K562 (cell line): ENCODE data around the gene ERC2. TPM values are rescaled to one million over a fixed set of nuclear protein-coding genes. Genes with fewer than 3 reads are reported as not detected.

Experiments
- ATAC-seq: fragments of 200-7000 bp; cut with Tn5 transposase; 3 replicates; pipeline ENCODE4 v1.9.1; 2020; ENCODE audit warnings: moderate library complexity
- BruUV-seq: library from RNA; stranded (reverse); fragments of 400-500 nt; replicated peaks from 2 replicates; lab custom pipeline; 2021; lab: Mats Ljungman, UMichigan
- CTCF ChIA-PET: fragments of 300-600 bp; formaldehyde crosslinking; extraction: SDS; loops from one replicate; lab custom pipeline; 2021; ENCODE audit warnings: low intra/inter-chr PET ratio; lab: Yijun Ruan, JAX
- POLR2A ChIA-PET: fragments of 300-600, 350-650 bp; sonication (Branson Sonifier 250); formaldehyde crosslinking; extraction: SDS; loops from one replicate; lab custom pipeline; 2021; ENCODE audit warnings: antibody characterized with exemption, inconsistent platforms; lab: Yijun Ruan, JAX
- DNase-seq, 4 experiments: peaks; one replicate each; pipeline versions ENCODE4 v3.0.0 to v3.0.0-alpha.2; 2011 to 2018; ENCODE audit warnings: low spot score in 3 of 4, mixed read lengths in 3 of 4; ENCODE audit errors: extremely low read depth in 1 of 4
- FAIRE-seq: peaks from 2 replicates; lab custom pipeline; 2011; peaks lifted over from hg19 to GRCh38; lab: Jason Lieb, UNC
- H2AFZ ChIP-seq: 2 replicates; pipeline ENCODE4 v1.6.0; 2011; ENCODE audit warnings: low read depth, low read length, control low read depth, inconsistent platforms
- H3K27ac ChIP-seq: fragments of 200-600 bp; 3 replicates; pipeline ENCODE4 v1.8.0; 2011; ENCODE audit warnings: low read depth, mild to moderate bottlenecking, control low read depth, inconsistent platforms, low read length, moderate library complexity, mixed read lengths; ENCODE audit errors: extremely low read depth
- H3K27me3 ChIP-seq, 2 experiments: fragments of 300-600 bp in 1 of 2; 2 replicates in 1 of 2; 3 replicates in 1 of 2; pipeline versions ENCODE4 v1.6.0 to v1.8.0; 2011; ENCODE audit warnings: inconsistent platforms in 2 of 2, low read length in 2 of 2, mild to moderate bottlenecking in 1 of 2, mixed read lengths in 1 of 2, moderate library complexity in 1 of 2; ENCODE audit not compliant: control insufficient read depth in 2 of 2, insufficient read depth in 2 of 2
- H3K36me3 ChIP-seq: fragments of 300-600 bp; 3 replicates; pipeline ENCODE4 v1.8.0; 2011; ENCODE audit warnings: mild to moderate bottlenecking, low read length, inconsistent platforms; ENCODE audit not compliant: control insufficient read depth, insufficient read depth
- H3K4me1 ChIP-seq, 2 experiments: fragments of 200-600 bp in 1 of 2; replicated peaks in 1 of 2; 2 replicates in 1 of 2; 3 replicates in 1 of 2; pipeline versions ENCODE4 v1.5.1 to v1.8.0; 2011; ENCODE audit warnings: inconsistent platforms in 2 of 2, low read length in 2 of 2, mild to moderate bottlenecking in 1 of 2, mixed read lengths in 1 of 2, moderate library complexity in 1 of 2; ENCODE audit not compliant: control insufficient read depth in 2 of 2, insufficient read depth in 2 of 2
- H3K4me2 ChIP-seq: 2 replicates; pipeline ENCODE4 v1.6.1; 2011; ENCODE audit warnings: low read length, control low read depth, inconsistent platforms, mixed read lengths; ENCODE audit not compliant: insufficient read depth
- H3K4me3 ChIP-seq: fragments of 200-600 bp; sonication (generic), shearing (Covaris generic); 2 replicates; pipeline ENCODE4 v1.5.1; 2016; ENCODE audit warnings: control low read depth, inconsistent platforms
- H3K79me2 ChIP-seq: fragments of 200-600 bp; 3 replicates; pipeline ENCODE4 v1.8.0; 2011; ENCODE audit warnings: low read length, inconsistent platforms; ENCODE audit not compliant: control insufficient read depth, insufficient read depth
- H3K9ac ChIP-seq, 2 experiments: 2 replicates each; pipeline versions ENCODE4 v1.6.0 to v1.6.1; 2011; ENCODE audit warnings: low read depth in 2 of 2, low read length in 2 of 2, control low read depth in 1 of 2, inconsistent platforms in 1 of 2, mild to moderate bottlenecking in 1 of 2, mixed read lengths in 1 of 2; ENCODE audit not compliant: insufficient read depth in 1 of 2
- H3K9me1 ChIP-seq: one replicate; pipeline ENCODE4 v1.6.0; 2011; ENCODE audit warnings: inconsistent platforms, mild to moderate bottlenecking, low read length, moderate library complexity; ENCODE audit not compliant: control insufficient read depth, insufficient read depth
- H3K9me3 ChIP-seq: replicated peaks from 2 replicates; pipeline ENCODE4 v1.5.1; 2011; ENCODE audit warnings: low read depth, low read length, inconsistent platforms; ENCODE audit not compliant: control insufficient read depth, insufficient read depth
- H4K20me1 ChIP-seq: replicated peaks from 2 replicates; pipeline ENCODE4 v1.6.1; 2011; ENCODE audit warnings: low read length, inconsistent platforms, mixed read lengths; ENCODE audit not compliant: control insufficient read depth, insufficient read depth
- CHD2 ChIP-seq: IDR thresholded peaks from 2 replicates; pipeline ENCODE4 v1.6.1; 2011; ENCODE audit warnings: low read depth, low read length
- FOXK1 ChIP-seq: sonication (generic); formaldehyde crosslinking; IDR thresholded peaks from 2 replicates; pipeline ENCODE4 v1.8.0; 2022; ENCODE audit warnings: missing genetic modification reagents, mild to moderate bottlenecking, borderline replicate concordance
- HMG20A ChIP-seq: fragments of 450-650 bp; formaldehyde crosslinking; conservative IDR thresholded peaks from 2 replicates; pipeline ENCODE4 v1.4.0; 2020; ENCODE audit warnings: mild to moderate bottlenecking, mixed read lengths
- JUND ChIP-seq, 2 experiments: IDR thresholded peaks; 2 replicates in 1 of 2; 3 replicates in 1 of 2; pipeline ENCODE4 v1.6.1; 2011; ENCODE audit warnings: borderline replicate concordance in 2 of 2, low read depth in 2 of 2, low read length in 2 of 2, improper control_type of control experiment in 1 of 2, missing biosample characterization in 1 of 2, missing genetic modification characterization in 1 of 2, missing genetic modification reagents in 1 of 2
- KDM2B ChIP-seq: fragments of 250-450 bp; sonication (Bioruptor Pico); IDR thresholded peaks from 2 replicates; pipeline ENCODE4 v1.8.0; 2021; ENCODE audit warnings: mild to moderate bottlenecking, moderate library complexity
- LEF1 ChIP-seq: fragments of 450-650 bp; IDR thresholded peaks from 2 replicates; pipeline ENCODE4 v1.6.1; 2016; ENCODE audit warnings: mild to moderate bottlenecking
- MTA3 ChIP-seq: fragments of 450-650 bp; formaldehyde crosslinking; IDR thresholded peaks from 2 replicates; pipeline ENCODE4 v1.6.1; 2017; ENCODE audit warnings: mild to moderate bottlenecking, borderline replicate concordance
- NFATC3 ChIP-seq: fragments of 450-650 bp; IDR thresholded peaks from 2 replicates; pipeline ENCODE4 v1.6.1; 2017; ENCODE audit warnings: mild to moderate bottlenecking
- NFE2L1 ChIP-seq: fragments of 450-650 bp; IDR thresholded peaks from 2 replicates; pipeline ENCODE4 v1.6.1; 2016; ENCODE audit warnings: missing genetic modification characterization, low read depth, mild to moderate bottlenecking, missing compliant biosample characterization, moderate library complexity, borderline replicate concordance
- TAF15 ChIP-seq: fragments of 200-400 bp; formaldehyde crosslinking; IDR thresholded peaks from 2 replicates; pipeline ENCODE4 v1.6.1; 2017; ENCODE audit warnings: mild to moderate bottlenecking, low read depth, low read length, moderate library complexity
- ZNF232 ChIP-seq: sonication (generic); formaldehyde crosslinking; IDR thresholded peaks from 2 replicates; pipeline ENCODE4 v1.8.0; 2022; ENCODE audit warnings: mild to moderate bottlenecking, missing genetic modification reagents
- ZNF239 ChIP-seq: fragments of 250-450 bp; sonication (Bioruptor Pico); IDR thresholded peaks from 2 replicates; pipeline ENCODE4 v1.4.0; 2020; ENCODE audit warnings: mild to moderate bottlenecking
- ZNF431 ChIP-seq: sonication (generic); formaldehyde crosslinking; IDR thresholded peaks from 2 replicates; pipeline ENCODE4 v1.8.0; 2022; ENCODE audit warnings: mild to moderate bottlenecking, missing genetic modification reagents
- ZNF77 ChIP-seq: fragments of 250-450 bp; sonication (Bioruptor Pico); IDR thresholded peaks from 2 replicates; pipeline ENCODE4 v1.5.0; 2020
- WGBS: fragments of 100-300 bp; shearing (Covaris generic); methylation state at CpG from one replicate; pipeline ENCODE4 v1.1.6; 2016; ENCODE audit warnings: low coverage, mixed read lengths; ENCODE audit not compliant: insufficient coverage; ENCODE audit errors: missing lambda C conversion rate; 5-methylcytosine and 5-hydroxymethylcytosine counted together
- in situ Hi-C: fragments of 300-500 bp; cut with MboI; formaldehyde crosslinking; loops from 4 replicates; pipeline ENCODE4 v1.15.0; 2018; ENCODE audit warnings: inconsistent platforms, mixed read lengths
- intact Hi-C: fragments of 100-400 bp; cut with micrococcal nuclease; formaldehyde crosslinking; loops from 2 replicates; pipeline ENCODE4 v1.14.2; 2022
- polyA plus RNA-seq, 8 experiments: library from polyadenylated mRNA; depleted of rRNA in 4 of 8; stranded (reverse) in 5 of 8; unstranded in 3 of 8; fragments of >200 nt; fragmentation: Nextera tagmentation in 2 of 8; fragmentation: Illumina TruSeq in 1 of 8; extraction: Ambion mirVana in 2 of 8; extraction: Trizol in 1 of 8; gene quantifications; 2 replicates each; pipeline versions ENCODE4 v1.2.1 to v1.2.3, GENCODE V29; 2011 to 2014; ENCODE audit warnings: inconsistent platforms in 1 of 8, missing spikeins in 1 of 8
- total RNA-seq, 7 experiments: library from RNA; depleted of rRNA in 6 of 7; stranded (reverse); fragments of >200 nt in 6 of 7; fragmentation: Illumina TruSeq in 2 of 7; extraction: Trizol in 2 of 7; gene quantifications; 2 replicates each; pipeline versions ENCODE4 v1.2.1 to v1.2.3, GENCODE V29; 2011 to 2021; ENCODE audit warnings: low replicate concordance in 1 of 7
- TF ChIP-seq, protein P1 (sequence below): sonication (generic); formaldehyde crosslinking; IDR thresholded peaks from 2 replicates; pipeline ENCODE4 v1.8.0; 2022; ENCODE audit warnings: mild to moderate bottlenecking, missing genetic modification reagents
- TF ChIP-seq, protein P2 (sequence below): sonication (generic); formaldehyde crosslinking; IDR thresholded peaks from 2 replicates; pipeline ENCODE4 v1.8.1; 2023; ENCODE audit warnings: mild to moderate bottlenecking, missing genetic modification reagents

Gene ERC2
- total and polyA plus RNA-seq, 9 of the 15 experiments (the other 6 are each of a cell fraction or from before 2014, with no cell fraction given), result 0.04 to 0.18 (median 0.07) TPM; not detected in 2

DNA sequence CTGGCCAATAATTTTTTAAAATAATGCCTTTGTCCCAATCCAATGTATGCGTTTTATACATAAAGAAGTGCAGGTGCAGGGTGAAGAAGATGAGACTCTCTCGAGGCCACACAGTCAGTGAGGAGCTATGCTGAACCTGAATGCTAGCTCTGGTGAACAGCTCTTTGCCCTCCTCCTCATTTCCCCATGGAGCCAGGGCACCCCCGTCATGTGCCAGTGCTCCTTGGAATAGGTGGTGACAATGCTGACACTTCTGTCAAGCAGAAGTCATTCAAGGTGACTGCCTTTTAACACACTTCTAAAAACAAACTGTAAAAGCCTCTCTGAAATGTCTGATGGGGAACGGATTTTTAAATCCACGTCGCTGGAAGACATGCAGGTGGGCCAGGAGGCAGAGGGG, 818.7 kb downstream of the ERC2 start (continued):
- TF ChIP-seq MTA3, result no peak
- no peak for TF ChIP-seq NFE2L1
- TF ChIP-seq JUND (IDR thresholded peaks at IDR 0.05; ENCODE audit: borderline replicate concordance, low read depth, low read length), result no peak
- TF ChIP-seq JUND (tag; IDR thresholded peaks at IDR 0.05; ENCODE audit: borderline replicate concordance, low read depth, low read length), result no peak
- no peak for TF ChIP-seq NFATC3
- no peak for TF ChIP-seq KDM2B
- TF ChIP-seq, protein P1, sequence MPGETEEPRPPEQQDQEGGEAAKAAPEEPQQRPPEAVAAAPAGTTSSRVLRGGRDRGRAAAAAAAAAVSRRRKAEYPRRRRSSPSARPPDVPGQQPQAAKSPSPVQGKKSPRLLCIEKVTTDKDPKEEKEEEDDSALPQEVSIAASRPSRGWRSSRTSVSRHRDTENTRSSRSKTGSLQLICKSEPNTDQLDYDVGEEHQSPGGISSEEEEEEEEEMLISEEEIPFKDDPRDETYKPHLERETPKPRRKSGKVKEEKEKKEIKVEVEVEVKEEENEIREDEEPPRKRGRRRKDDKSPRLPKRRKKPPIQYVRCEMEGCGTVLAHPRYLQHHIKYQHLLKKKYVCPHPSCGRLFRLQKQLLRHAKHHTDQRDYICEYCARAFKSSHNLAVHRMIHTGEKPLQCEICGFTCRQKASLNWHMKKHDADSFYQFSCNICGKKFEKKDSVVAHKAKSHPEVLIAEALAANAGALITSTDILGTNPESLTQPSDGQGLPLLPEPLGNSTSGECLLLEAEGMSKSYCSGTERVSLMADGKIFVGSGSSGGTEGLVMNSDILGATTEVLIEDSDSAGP (CRISPR knock-in tag), result no peak
- TF ChIP-seq HMG20A (CRISPR knock-in tag), result no peak

DNA sequence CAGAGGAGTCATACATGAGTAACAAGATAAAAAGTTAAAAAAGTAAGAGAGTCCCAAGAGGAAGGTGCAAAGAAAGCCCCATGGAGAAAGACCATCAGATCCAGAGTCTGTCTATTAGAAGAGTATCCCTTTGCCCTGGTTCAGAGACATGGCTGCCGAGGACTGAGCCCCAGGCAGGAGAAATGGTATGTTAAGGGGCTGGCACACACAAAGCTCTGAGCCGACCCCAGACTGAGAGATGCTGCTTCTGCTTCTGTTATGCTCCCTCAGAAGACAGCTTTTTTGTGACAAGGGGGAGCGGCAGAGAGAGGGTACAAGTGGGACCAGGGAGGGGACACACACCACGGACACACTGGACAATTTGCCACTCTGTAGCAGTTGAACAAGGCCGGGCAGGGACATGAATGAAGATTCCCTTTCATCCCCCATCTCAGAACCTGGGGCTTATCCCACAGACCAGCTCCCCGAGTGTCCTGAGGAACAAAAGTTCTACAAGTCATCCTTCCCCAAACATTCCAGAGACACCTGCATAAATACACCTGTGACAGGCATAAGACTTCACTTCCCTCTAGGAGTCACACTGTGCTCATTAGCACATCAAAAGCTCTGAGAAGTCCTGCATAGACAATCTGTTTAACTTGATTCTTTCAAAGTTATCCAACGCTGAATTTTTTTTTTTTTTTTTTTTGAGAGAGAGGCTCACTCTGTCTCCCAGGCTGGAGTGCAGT, 819.5 kb downstream of the ERC2 start:
- no peak for FAIRE-seq

More for the DNA sequence above, 819.5 kb downstream of the ERC2 start:
- Histone ChIP-seq H3K9me3 (no peaks in the 10 kb centered on the region), H3K9ac (no peak overlapping the region), H2AFZ (no peak overlapping the region), H4K20me1 (no peaks in the 10 kb centered on the region), H3K9me1 (no peaks in the 10 kb centered on the region), H3K79me2 (no peaks in the 10 kb centered on the region), H3K27me3 (peaks cover 0 to 7% of the 10 kb centered on the region in 2 experiments; a peak in 1 of 5 replicates), H3K4me2 (no peak overlapping the region), H3K4me1 (no peaks in the 10 kb centered on the region), H3K4me3 (no peak overlapping the region), H3K36me3 (no peaks in the 10 kb centered on the region), H3K27ac (no peak overlapping the region)
- in situ Hi-C loops (no loop called here), intact Hi-C loops (no loop called here)
- 0% methylated on average over 5 of the region's 7 CpGs for WGBS
- ChIA-PET CTCF (no interaction called here), POLR2A (no interaction called here)
- no peak for ATAC-seq
- no TSS peak for BruUV-seq
- no peak for DNase-seq
- no peak for TF ChIP-seq ZNF77 (CRISPR knock-in tag)
- TF ChIP-seq ZNF431 (CRISPR knock-in tag), result no peak
- TF ChIP-seq CHD2, result no peak
- TF ChIP-seq ZNF239, result 0 out of 2 replicates have a peak, but pooled peaks have one; percentile 12
- TF ChIP-seq FOXK1 (CRISPR knock-in tag), result no peak
- TF ChIP-seq LEF1, result no peak
- no peak for TF ChIP-seq TAF15
- TF ChIP-seq, protein P2, sequence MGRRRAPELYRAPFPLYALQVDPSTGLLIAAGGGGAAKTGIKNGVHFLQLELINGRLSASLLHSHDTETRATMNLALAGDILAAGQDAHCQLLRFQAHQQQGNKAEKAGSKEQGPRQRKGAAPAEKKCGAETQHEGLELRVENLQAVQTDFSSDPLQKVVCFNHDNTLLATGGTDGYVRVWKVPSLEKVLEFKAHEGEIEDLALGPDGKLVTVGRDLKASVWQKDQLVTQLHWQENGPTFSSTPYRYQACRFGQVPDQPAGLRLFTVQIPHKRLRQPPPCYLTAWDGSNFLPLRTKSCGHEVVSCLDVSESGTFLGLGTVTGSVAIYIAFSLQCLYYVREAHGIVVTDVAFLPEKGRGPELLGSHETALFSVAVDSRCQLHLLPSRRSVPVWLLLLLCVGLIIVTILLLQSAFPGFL (CRISPR knock-in tag), result no peak
- TF ChIP-seq ZNF232, result no peak
